ENCODE results near the gene PPP4R3B.

PPP4R3B gene

GRCh38 chr2:55511508-55512124, 105.8 kb downstream of the PPP4R3B start:
- no peaks in the 10 kb centered on the region for H3K27me3 ChIP-seq (ENCODE audit: insufficient read depth, low read length, poor library complexity)
- no peaks in the 10 kb centered on the region for H4K20me1 ChIP-seq (ENCODE audit: insufficient read depth, low read length)
- no peak for ATAC-seq (ENCODE audit: insufficient read depth, low read depth)
- no peaks in the 10 kb centered on the region for H3K79me2 ChIP-seq (ENCODE audit: insufficient read depth, low read length)
- no peak overlapping the region for H2AFZ ChIP-seq (ENCODE audit: low read depth, low read length)
- DNase-seq, result no peak
- no peaks in the 10 kb centered on the region for H3K4me1 ChIP-seq (ENCODE audit: insufficient read depth, low read length)
- no peak for TF ChIP-seq EZH2 (IDR thresholded peaks at IDR 0.05; ENCODE audit: borderline replicate concordance, low read depth, low read length, severe bottlenecking)
- TF ChIP-seq CTCF (IDR thresholded peaks at IDR 0.05; ENCODE audit: borderline replicate concordance, extremely low read depth, low read length, poor library complexity, severe bottlenecking), result peak; percentile 52
- no peak overlapping the region for H3K4me3 ChIP-seq (ENCODE audit: low read depth in 1 of 2, low read length in 2 of 2)
- no peak overlapping the region for H3K4me2 ChIP-seq (ENCODE audit: insufficient read depth, low read length)
- H3K36me3 ChIP-seq (ENCODE audit: insufficient read depth, low read length), result no peaks in the 10 kb centered on the region
- H3K9ac ChIP-seq (ENCODE audit: low read depth, low read length), result no peak overlapping the region
- H3K27ac ChIP-seq (ENCODE audit: low read length), result no peak overlapping the region
- no peaks in the 10 kb centered on the region for H3K9me3 ChIP-seq (ENCODE audit: insufficient read depth, low read length, severe bottlenecking)

DNA sequence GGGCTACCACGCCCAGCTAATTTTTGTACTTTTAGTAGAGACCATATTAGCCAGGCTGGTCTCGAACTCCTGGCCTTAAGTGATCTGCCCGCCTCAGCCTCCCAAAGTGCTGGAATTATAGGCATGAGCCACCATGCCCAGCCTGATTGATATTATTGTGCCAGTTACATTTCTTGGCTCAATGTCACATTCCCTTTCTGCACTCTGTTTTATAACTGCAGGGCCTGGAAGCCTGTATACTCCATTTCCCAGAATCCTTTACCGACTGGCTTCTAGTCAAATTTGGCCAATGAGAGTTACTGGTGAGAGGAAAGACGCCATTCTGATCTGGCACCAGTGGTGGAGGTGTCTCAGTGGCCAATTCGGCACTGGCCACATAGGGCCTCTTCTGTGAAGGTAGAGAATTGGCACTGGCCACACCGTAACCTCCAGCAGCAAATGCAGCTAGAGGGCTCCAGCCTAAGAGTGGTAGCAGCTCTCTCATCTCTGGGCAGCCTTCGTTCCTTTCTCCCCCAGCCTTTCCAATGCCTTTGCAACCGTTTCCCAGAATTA, 114.8 kb downstream of the PPP4R3B start:
- H2AFZ ChIP-seq (ENCODE audit: low read depth, low read length), result no peak overlapping the region
- DNase-seq, result no peak
- H3K79me2 ChIP-seq (ENCODE audit: insufficient read depth, low read length), result no peaks in the 10 kb centered on the region
- no peak overlapping the region for H3K27ac ChIP-seq (ENCODE audit: low read length)
- TF ChIP-seq CTCF (IDR thresholded peaks at IDR 0.05; ENCODE audit: borderline replicate concordance, extremely low read depth, low read length, poor library complexity, severe bottlenecking) (no peak), EZH2 (IDR thresholded peaks at IDR 0.05; ENCODE audit: borderline replicate concordance, low read depth, low read length, severe bottlenecking) (no peak)
- H3K4me1 ChIP-seq (ENCODE audit: insufficient read depth, low read length), result no peaks in the 10 kb centered on the region
- ATAC-seq (ENCODE audit: insufficient read depth, low read depth), result no peak
- H3K9me3 ChIP-seq (ENCODE audit: insufficient read depth, low read length, severe bottlenecking), result no peaks in the 10 kb centered on the region
- H3K9ac ChIP-seq (ENCODE audit: low read depth, low read length), result no peak overlapping the region
- H3K4me3 ChIP-seq (ENCODE audit: low read depth in 1 of 2, low read length in 2 of 2), result no peak overlapping the region
- no peak overlapping the region for H3K4me2 ChIP-seq (ENCODE audit: insufficient read depth, low read length)
- no peaks in the 10 kb centered on the region for H4K20me1 ChIP-seq (ENCODE audit: insufficient read depth, low read length)
- H3K27me3 ChIP-seq (ENCODE audit: insufficient read depth, low read length, poor library complexity), result no peaks in the 10 kb centered on the region
- no peaks in the 10 kb centered on the region for H3K36me3 ChIP-seq (ENCODE audit: insufficient read depth, low read length)

- no peak for ATAC-seq (ENCODE audit: insufficient read depth, low read depth)
- H3K4me1 ChIP-seq (ENCODE audit: insufficient read depth, low read length), result no peaks in the 10 kb centered on the region
- no peaks in the 10 kb centered on the region for H3K27me3 ChIP-seq (ENCODE audit: insufficient read depth, low read length, poor library complexity)
- no peaks in the 10 kb centered on the region for H3K9me3 ChIP-seq (ENCODE audit: insufficient read depth, low read length, severe bottlenecking)
- no peaks in the 10 kb centered on the region for H3K36me3 ChIP-seq (ENCODE audit: insufficient read depth, low read length)
- no peaks in the 10 kb centered on the region for H3K79me2 ChIP-seq (ENCODE audit: insufficient read depth, low read length)
- TF ChIP-seq EZH2 (IDR thresholded peaks at IDR 0.05; ENCODE audit: borderline replicate concordance, low read depth, low read length, severe bottlenecking), result no peak
- TF ChIP-seq CTCF (IDR thresholded peaks at IDR 0.05; ENCODE audit: borderline replicate concordance, extremely low read depth, low read length, poor library complexity, severe bottlenecking), result no peak
- H3K4me3 ChIP-seq (ENCODE audit: low read depth in 1 of 2, low read length in 2 of 2), result no peak overlapping the region
- H3K4me2 ChIP-seq (ENCODE audit: insufficient read depth, low read length), result no peak overlapping the region
- no peak overlapping the region for H2AFZ ChIP-seq (ENCODE audit: low read depth, low read length)
- no peak overlapping the region for H3K9ac ChIP-seq (ENCODE audit: low read depth, low read length)
- no peaks in the 10 kb centered on the region for H4K20me1 ChIP-seq (ENCODE audit: insufficient read depth, low read length)
- DNase-seq, result no peak
- no peak overlapping the region for H3K27ac ChIP-seq (ENCODE audit: low read length)
Measured at GRCh38 chr2:55500025-55500424, 117.4 kb downstream of the PPP4R3B start.
